GM12878 (cell line): ENCODE data around the gene RER1. TPM values are rescaled to one million over a fixed set of nuclear protein-coding genes. Genes with fewer than 3 reads are reported as not detected.

ENCODE experiments used
- ATAC-seq: fragments of 200-7000 bp; cut with Tn5 transposase; 3 replicates; pipeline ENCODE4 v1.9.1; 2020; ENCODE audit warnings: mild to moderate bottlenecking, moderate library complexity
- BruUV-seq: library from RNA; stranded (reverse); fragments of 400-500 nt; replicated peaks from 2 replicates; lab custom pipeline; 2021; lab: Mats Ljungman, UMichigan
- CTCF ChIA-PET: fragments of 300-600 bp; sonication (Branson Sonifier 250); formaldehyde crosslinking; extraction: SDS; loops from one replicate; lab custom pipeline; 2021; ENCODE audit warnings: inconsistent platforms; lab: Yijun Ruan, JAX
- POLR2A ChIA-PET: fragments of 350-600 bp; formaldehyde crosslinking; extraction: SDS; loops from one replicate; lab custom pipeline; 2021; ENCODE audit warnings: inconsistent platforms; lab: Charles Lee
- RAD21 ChIA-PET: fragments of 300-600 bp; sonication (Branson Sonifier 250); formaldehyde crosslinking; loops from one replicate; lab custom pipeline; 2023; ENCODE audit warnings: antibody characterized with exemption; ENCODE audit not compliant: unreplicated experiment; lab: Charles Lee
- SMC1A ChIA-PET: fragments of 300-600 bp; sonication (Branson Sonifier 250); formaldehyde crosslinking; loops from one replicate; lab custom pipeline; 2023; ENCODE audit not compliant: unreplicated experiment, uncharacterized antibody; lab: Charles Lee
- DNase-seq: peaks from one replicate; pipeline ENCODE4 v3.0.0-alpha.2; 2011; ENCODE audit warnings: low read depth, low spot score
- FAIRE-seq: peaks from 3 replicates; lab custom pipeline; 2011; peaks lifted over from hg19 to GRCh38; lab: Jason Lieb, UNC
- H2AFZ ChIP-seq: 2 replicates; pipeline ENCODE4 v1.6.0; 2011; ENCODE audit warnings: low read depth, low read length, control low read depth; ENCODE audit not compliant: control insufficient read depth
- H3K27ac ChIP-seq: 2 replicates; pipeline ENCODE4 v1.5.1; 2011; ENCODE audit warnings: control low read depth; ENCODE audit not compliant: control insufficient read depth, insufficient read depth
- H3K27me3 ChIP-seq, 2 experiments: replicated peaks in 1 of 2; 2 replicates each; pipeline versions ENCODE4 v1.6.0 to v1.6.1; 2011; ENCODE audit warnings: low read length in 1 of 2; ENCODE audit not compliant: control insufficient read depth in 2 of 2, insufficient read depth in 2 of 2
- H3K36me3 ChIP-seq, 2 experiments: 2 replicates each; pipeline ENCODE4 v1.5.1; 2011; ENCODE audit warnings: low read length in 1 of 2; ENCODE audit not compliant: control insufficient read depth in 2 of 2, insufficient read depth in 2 of 2
- H3K4me1 ChIP-seq: 2 replicates; pipeline ENCODE4 v1.6.1; 2011; ENCODE audit warnings: mild to moderate bottlenecking, low read length, moderate library complexity, mixed read lengths; ENCODE audit not compliant: control insufficient read depth, insufficient read depth
- H3K4me2 ChIP-seq: 2 replicates; pipeline ENCODE4 v1.6.0; 2011; ENCODE audit warnings: control low read depth; ENCODE audit not compliant: control insufficient read depth, insufficient read depth
- H3K4me3 ChIP-seq: fragments of 200-600 bp; sonication (generic); 2 replicates; pipeline ENCODE4 v1.5.1; 2016
- H3K79me2 ChIP-seq: 2 replicates; pipeline ENCODE4 v1.6.0; 2011; ENCODE audit warnings: low read length; ENCODE audit not compliant: control insufficient read depth, insufficient read depth
- H3K9ac ChIP-seq: 2 replicates; pipeline ENCODE4 v1.8.0; 2011; ENCODE audit warnings: low read length, control low read depth, mixed read lengths; ENCODE audit not compliant: control insufficient read depth, insufficient read depth
- H3K9me3 ChIP-seq: replicated peaks from 3 replicates; pipeline ENCODE4 v1.5.1; 2011; ENCODE audit warnings: mild to moderate bottlenecking, low read length; ENCODE audit not compliant: control insufficient read depth, insufficient read depth
- H4K20me1 ChIP-seq: 2 replicates; pipeline ENCODE4 v1.6.0; 2011; ENCODE audit not compliant: control insufficient read depth, insufficient read depth
- NRF1 ChIP-seq: conservative IDR thresholded peaks from 2 replicates; pipeline ENCODE4 v1.6.1; 2011; ENCODE audit warnings: mild to moderate bottlenecking, low read depth, low read length, improper control_type of control experiment
- RELB ChIP-seq: fragments of 450-650 bp; IDR thresholded peaks from 2 replicates; pipeline ENCODE4 v1.6.1; 2017; ENCODE audit warnings: low read depth, mild to moderate bottlenecking, moderate library complexity
- SMC3 ChIP-seq: IDR thresholded peaks from 2 replicates; pipeline ENCODE4 v1.6.1; 2011; ENCODE audit warnings: low read length, improper control_type of control experiment, borderline replicate concordance
- SPI1 ChIP-seq: IDR thresholded peaks from 2 replicates; pipeline ENCODE4 v1.6.1; 2011; ENCODE audit warnings: low read depth, mild to moderate bottlenecking, low read length, moderate library complexity, borderline replicate concordance; ENCODE audit not compliant: insufficient read depth
- SREBF1 ChIP-seq: IDR thresholded peaks from 2 replicates; pipeline ENCODE4 v1.6.1; 2012; ENCODE audit warnings: mild to moderate bottlenecking, low read length
- WGBS: methylation state at CpG from one replicate; pipeline ENCODE4 v1.1.6; 2016; ENCODE audit warnings: low lambda C conversion rate; ENCODE audit not compliant: insufficient replicate concordance, insufficient coverage; ENCODE audit errors: missing lambda C conversion rate; 5-methylcytosine and 5-hydroxymethylcytosine counted together
- in situ Hi-C: fragments of 300-500 bp; cut with MboI; formaldehyde crosslinking; loops from 9 replicates; pipeline ENCODE4 v1.14.3; 2018; ENCODE audit warnings: mixed read lengths
- intact Hi-C: fragments of 100-400 bp; cut with micrococcal nuclease; formaldehyde crosslinking; loops from one replicate; pipeline ENCODE4 v1.14.2; 2022; ENCODE audit not compliant: unreplicated experiment
- polyA plus RNA-seq, 11 experiments: library from polyadenylated mRNA; depleted of rRNA in 4 of 11; unstranded in 6 of 11; stranded (reverse) in 5 of 11; fragments of >200 nt; fragmentation: Nextera tagmentation in 4 of 11; fragmentation: Illumina TruSeq in 1 of 11; extraction: Ambion mirVana in 4 of 11; extraction: Trizol in 1 of 11; gene quantifications; 1 replicate in 1 of 11; 2 replicates in 10 of 11; pipeline versions ENCODE4 v1.2.1 to v1.2.3, GENCODE V29; 2011 to 2016; ENCODE audit warnings: inconsistent platforms in 2 of 11, missing spikeins in 2 of 11, low read depth in 1 of 11
- total RNA-seq, 4 experiments: library from RNA; depleted of rRNA in 3 of 4; stranded (reverse); fragments of >200 nt in 3 of 4; fragmentation: Illumina TruSeq in 1 of 4; extraction: Trizol in 1 of 4; gene quantifications; 2 replicates each; pipeline versions ENCODE4 v1.2.1 to v1.2.3, GENCODE V29; 2013 to 2021
- TF ChIP-seq, protein P1 (sequence below): IDR thresholded peaks from 2 replicates; pipeline ENCODE4 v1.6.1; 2012; ENCODE audit warnings: low read depth, low read length, improper control_type of control experiment
- TF ChIP-seq, protein P2 (sequence below): fragments of 450-650 bp; formaldehyde crosslinking; IDR thresholded peaks from 2 replicates; pipeline ENCODE4 v1.5.0; 2022; ENCODE audit warnings: mild to moderate bottlenecking, missing genetic modification characterization

The RER1 gene
- total and polyA plus RNA-seq, 10 of the 15 experiments (the other 5 are each of a cell fraction or from before 2014, with no cell fraction given) = 29.2 to 274 (median 136) TPM

DNA sequence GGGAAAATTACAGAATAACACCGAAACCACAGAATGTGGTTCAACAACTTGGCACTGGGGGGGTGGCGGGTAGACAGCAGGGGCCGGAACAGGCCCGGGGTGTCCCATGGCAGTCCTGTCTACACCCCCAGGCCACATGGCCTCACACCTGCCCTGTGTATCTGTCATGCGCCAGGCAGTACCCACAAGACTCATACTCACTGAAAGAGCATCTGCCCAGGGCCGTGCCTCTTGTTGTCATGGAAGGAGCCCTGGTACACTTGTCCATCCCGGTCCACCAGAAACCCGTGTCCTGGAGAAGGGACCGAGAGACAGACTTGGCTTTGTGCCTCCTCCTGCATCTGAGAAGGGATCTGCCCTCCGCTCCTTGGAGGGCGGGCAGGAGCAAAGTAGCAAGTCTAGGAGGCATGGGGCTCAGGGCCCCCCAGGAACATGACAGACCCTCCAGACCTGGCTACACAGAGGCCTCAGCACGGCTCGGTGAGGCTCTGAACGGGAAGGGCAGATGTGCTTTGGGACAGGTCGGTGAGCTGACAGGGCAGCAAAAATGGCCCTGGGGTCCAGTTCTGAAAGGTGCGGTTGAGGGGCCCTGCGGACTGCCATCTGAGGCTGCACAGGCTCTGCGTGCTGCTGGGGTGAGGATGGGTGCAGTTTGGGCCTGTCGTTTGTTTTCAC, 5.9 kb upstream of the RER1 start:
- ATAC-seq = no peak
- 89% methylated on average over 19 of the region's 19 CpGs for WGBS
- intact Hi-C loops (no loop called here), in situ Hi-C loops (loop anchor here (5.0 kb wide), 1 partner anchor 193 kb away; the partner anchor contains the start of gene FAAP20)
- H3K9me3 ChIP-seq = no peaks in the 10 kb centered on the region
- H3K4me3 ChIP-seq = no peak overlapping the region
- peaks cover 33% of the 10 kb centered on the region for H3K4me1 ChIP-seq
- ChIA-PET CTCF (interaction anchor here (2.4 to 2.5 kb wide), 2 partner anchors 191 kb away, joined by 14 to 22 read pairs; partner anchors contain the start of gene FAAP20), SMC1A (no interaction called here), POLR2A (no interaction called here), RAD21 (interaction anchor here (1.3 kb wide), 1 partner anchor 191 kb away, joined by 4 read pairs; the partner anchor contains the start of gene FAAP20)
- no peaks in the 10 kb centered on the region for H4K20me1 ChIP-seq
- H2AFZ ChIP-seq = no peak overlapping the region
- no peak for DNase-seq
- no peak overlapping the region for H3K4me2 ChIP-seq
- no peak overlapping the region for H3K9ac ChIP-seq
- peaks cover 9% of the 10 kb centered on the region; the same call in 1 of the 2 replicates for H3K79me2 ChIP-seq
- TF ChIP-seq SPI1 (no peak), SREBF1 (no peak), SMC3 (no peak), RELB (no peak), NRF1 (no peak)
- TF ChIP-seq, protein P1, sequence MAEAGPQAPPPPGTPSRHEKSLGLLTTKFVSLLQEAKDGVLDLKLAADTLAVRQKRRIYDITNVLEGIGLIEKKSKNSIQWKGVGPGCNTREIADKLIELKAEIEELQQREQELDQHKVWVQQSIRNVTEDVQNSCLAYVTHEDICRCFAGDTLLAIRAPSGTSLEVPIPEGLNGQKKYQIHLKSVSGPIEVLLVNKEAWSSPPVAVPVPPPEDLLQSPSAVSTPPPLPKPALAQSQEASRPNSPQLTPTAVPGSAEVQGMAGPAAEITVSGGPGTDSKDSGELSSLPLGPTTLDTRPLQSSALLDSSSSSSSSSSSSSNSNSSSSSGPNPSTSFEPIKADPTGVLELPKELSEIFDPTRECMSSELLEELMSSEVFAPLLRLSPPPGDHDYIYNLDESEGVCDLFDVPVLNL = no peak
- TF ChIP-seq, protein P2, sequence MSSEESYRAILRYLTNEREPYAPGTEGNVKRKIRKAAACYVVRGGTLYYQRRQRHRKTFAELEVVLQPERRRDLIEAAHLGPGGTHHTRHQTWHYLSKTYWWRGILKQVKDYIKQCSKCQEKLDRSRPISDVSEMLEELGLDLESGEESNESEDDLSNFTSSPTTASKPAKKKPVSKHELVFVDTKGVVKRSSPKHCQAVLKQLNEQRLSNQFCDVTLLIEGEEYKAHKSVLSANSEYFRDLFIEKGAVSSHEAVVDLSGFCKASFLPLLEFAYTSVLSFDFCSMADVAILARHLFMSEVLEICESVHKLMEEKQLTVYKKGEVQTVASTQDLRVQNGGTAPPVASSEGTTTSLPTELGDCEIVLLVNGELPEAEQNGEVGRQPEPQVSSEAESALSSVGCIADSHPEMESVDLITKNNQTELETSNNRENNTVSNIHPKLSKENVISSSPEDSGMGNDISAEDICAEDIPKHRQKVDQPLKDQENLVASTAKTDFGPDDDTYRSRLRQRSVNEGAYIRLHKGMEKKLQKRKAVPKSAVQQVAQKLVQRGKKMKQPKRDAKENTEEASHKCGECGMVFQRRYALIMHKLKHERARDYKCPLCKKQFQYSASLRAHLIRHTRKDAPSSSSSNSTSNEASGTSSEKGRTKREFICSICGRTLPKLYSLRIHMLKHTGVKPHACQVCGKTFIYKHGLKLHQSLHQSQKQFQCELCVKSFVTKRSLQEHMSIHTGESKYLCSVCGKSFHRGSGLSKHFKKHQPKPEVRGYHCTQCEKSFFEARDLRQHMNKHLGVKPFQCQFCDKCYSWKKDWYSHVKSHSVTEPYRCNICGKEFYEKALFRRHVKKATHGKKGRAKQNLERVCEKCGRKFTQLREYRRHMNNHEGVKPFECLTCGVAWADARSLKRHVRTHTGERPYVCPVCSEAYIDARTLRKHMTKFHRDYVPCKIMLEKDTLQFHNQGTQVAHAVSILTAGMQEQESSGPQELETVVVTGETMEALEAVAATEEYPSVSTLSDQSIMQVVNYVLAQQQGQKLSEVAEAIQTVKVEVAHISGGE (CRISPR knock-in tag) = no peak
- no peak overlapping the region for H3K27ac ChIP-seq
- no peaks in the 10 kb centered on the region for H3K27me3 ChIP-seq
- no TSS peak for BruUV-seq
- FAIRE-seq = no peak
- H3K36me3 ChIP-seq = no peaks in the 10 kb centered on the region; a peak in 1 of 4 replicates
